Measurements from ENCODE around the gene HMX1. TPM values are rescaled to one million over a fixed set of nuclear protein-coding genes. Genes with fewer than 3 reads are reported as not detected.
A peak's percentile ranks its signal among the peaks of the same experiment; 100 is the strongest.

Gene HMX1
- total and polyA plus RNA-seq, 12 donors, result 0.15 TPM; not detected in 11

DNA sequence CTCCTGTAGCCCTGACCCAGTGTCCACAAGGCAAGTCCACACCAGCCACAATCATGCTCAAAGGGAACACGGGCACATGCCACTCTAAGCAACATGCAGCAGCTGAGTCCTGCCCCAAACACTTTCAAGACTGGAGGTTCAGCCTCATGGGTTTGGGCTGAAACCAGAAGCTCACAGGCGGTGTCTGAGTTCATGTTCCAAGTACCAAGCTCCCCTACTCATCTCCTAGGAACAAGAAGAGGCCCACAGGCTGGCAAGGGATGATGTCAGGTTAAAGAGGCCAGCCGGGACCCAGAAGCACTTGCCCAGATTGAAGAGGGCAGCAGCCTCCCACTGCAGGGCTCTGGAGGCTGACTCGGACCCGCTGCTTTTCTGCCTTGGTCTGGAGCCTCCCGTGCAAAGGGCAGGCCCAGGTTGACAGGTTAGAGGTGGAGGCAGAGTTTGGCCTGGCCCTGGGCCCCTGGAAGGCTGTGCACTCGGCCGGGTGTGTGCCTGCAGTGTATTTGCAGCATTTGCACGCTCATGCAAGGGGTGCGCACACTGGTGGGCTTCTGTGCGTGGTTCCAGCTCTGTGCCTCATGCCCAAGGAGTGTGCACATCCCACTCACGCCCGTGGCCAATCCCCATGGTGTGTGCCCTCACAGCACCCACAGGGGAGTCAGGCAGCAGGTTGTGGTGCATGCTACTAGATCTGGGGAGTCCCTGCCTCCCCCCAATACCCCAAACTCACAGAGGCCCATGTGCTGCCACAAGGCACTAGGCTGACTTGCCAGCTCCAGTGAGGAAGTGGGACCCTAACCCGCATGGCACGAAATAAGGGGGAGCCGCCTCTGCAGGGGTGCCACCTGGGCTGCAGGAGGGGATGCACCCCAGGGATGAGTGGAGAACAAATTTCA, 2.4 kb downstream of the HMX1 start:
- Histone ChIP-seq H3K27ac (no peak overlapping the region), H3K9me3 (no peaks in the 10 kb centered on the region), H3K4me3 (no peak overlapping the region), H3K4me1 (peaks cover 0 to 18% (median 4%) of the 10 kb centered on the region in 9 donors), H3K27me3 (peaks cover 29 to 98% (median 93%) of the 10 kb centered on the region in 7 donors), H3K36me3 (no peaks in the 10 kb centered on the region)
- intact Hi-C loops (cut with DNase I), result no loop called here
- 16 to 17% methylated on average over 16 of the region's 16 CpGs for WGBS, 2 donors
- no peak for ATAC-seq
- DNase-seq, result no peak
- TF ChIP-seq, protein P1, sequence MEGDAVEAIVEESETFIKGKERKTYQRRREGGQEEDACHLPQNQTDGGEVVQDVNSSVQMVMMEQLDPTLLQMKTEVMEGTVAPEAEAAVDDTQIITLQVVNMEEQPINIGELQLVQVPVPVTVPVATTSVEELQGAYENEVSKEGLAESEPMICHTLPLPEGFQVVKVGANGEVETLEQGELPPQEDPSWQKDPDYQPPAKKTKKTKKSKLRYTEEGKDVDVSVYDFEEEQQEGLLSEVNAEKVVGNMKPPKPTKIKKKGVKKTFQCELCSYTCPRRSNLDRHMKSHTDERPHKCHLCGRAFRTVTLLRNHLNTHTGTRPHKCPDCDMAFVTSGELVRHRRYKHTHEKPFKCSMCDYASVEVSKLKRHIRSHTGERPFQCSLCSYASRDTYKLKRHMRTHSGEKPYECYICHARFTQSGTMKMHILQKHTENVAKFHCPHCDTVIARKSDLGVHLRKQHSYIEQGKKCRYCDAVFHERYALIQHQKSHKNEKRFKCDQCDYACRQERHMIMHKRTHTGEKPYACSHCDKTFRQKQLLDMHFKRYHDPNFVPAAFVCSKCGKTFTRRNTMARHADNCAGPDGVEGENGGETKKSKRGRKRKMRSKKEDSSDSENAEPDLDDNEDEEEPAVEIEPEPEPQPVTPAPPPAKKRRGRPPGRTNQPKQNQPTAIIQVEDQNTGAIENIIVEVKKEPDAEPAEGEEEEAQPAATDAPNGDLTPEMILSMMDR (IDR thresholded peaks at IDR 0.05), result no peak

DNA sequence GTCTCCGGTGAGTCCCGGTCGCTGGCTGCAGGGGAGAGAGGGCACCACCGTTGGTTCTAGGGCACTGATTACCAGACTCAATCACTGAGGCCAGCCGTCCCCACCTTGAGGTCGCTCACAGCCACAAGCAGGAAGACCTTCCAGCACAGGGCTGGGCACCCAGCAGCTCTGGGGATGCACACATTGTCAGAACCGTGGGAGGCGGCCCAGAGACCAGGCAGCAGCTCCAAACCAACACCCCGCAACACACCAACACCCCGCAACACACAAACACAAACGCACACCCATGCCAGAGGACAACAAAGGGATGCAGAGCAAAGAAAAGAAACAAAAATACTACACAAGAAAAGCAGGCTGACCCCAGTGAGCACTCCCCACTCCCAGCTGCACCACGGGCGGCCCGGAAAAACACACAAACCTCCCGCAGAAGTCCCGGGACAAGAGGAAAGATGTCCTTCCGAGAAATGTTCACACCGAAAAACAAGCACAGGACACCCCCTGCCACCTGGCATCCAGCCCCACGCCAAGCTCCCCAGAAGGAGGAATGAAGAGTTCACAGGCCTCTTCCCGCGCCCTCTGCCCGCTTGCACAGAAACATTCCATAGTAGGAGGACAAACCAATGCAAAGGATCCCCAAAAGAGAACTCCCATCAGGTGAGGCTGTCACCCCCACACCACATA, 3.2 kb downstream of the HMX1 start:
- no peaks in the 10 kb centered on the region for H3K36me3 ChIP-seq
- H3K9me3 ChIP-seq, result no peaks in the 10 kb centered on the region
- no peak for ATAC-seq
- no peak overlapping the region for H3K4me3 ChIP-seq
- H3K4me1 ChIP-seq, result peaks cover 0 to 18% (median 4%) of the 10 kb centered on the region in 9 donors
- no peak for DNase-seq
- peaks cover 31 to 98% (median 93%) of the 10 kb centered on the region in 7 donors for H3K27me3 ChIP-seq
- intact Hi-C loops (cut with DNase I), result no loop called here
- TF ChIP-seq, protein P1 (IDR thresholded peaks at IDR 0.05), result no peak
- no peak overlapping the region for H3K27ac ChIP-seq
- 6 to 7% methylated on average over 22 of the region's 22 CpGs for WGBS, 2 donors

DNA sequence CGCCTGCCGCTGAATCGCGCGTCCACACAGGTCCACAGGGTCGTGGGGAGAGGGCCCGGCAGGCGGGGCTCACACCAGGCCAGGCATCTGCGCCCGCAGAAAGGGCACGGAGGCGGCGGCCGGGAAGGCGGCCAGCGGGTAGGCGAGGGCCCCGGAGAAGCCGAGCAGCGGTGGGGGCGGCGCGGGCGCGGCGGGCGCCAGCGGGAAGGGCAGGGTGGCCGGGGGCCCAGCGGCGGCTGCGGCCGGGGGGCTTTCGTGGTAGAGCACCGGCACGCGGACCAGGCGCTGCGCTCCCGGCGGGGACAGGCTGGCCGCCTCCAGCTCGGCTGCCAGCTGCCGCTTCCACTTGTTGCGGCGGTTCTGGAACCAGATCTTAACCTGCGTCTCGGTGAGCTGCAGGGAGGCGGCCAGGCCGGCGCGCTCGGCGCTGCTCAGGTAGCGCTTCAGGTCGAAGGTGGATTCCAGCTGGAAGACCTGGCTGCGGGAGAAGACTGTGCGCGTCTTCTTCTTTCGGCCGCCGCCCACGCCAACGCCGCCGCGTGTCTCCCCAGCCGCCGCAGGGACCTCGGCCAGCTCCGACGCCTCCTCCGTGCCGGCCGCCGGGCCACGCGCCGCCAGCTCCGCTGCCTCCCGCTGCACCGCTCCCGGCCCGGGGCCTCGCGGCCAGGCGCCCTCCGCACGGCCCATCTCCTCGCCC, 3.9 kb downstream of the HMX1 start:
- peaks cover 36 to 98% (median 93%) of the 10 kb centered on the region in 7 donors for H3K27me3 ChIP-seq
- H3K36me3 ChIP-seq, result no peaks in the 10 kb centered on the region
- H3K27ac ChIP-seq, result no peak overlapping the region
- 1% methylated on average over 76 to 90 of the region's 90 CpGs for WGBS, 2 donors
- H3K9me3 ChIP-seq, result no peaks in the 10 kb centered on the region
- H3K4me1 ChIP-seq, result peaks cover 0 to 17% (median 4%) of the 10 kb centered on the region in 9 donors
- peak overlapping the region in 3 of 10 donors; percentile 7 to 19 (median 15) for H3K4me3 ChIP-seq
- DNase-seq, result no peak
- intact Hi-C loops (cut with DNase I), result no loop called here
- no peak for ATAC-seq
- TF ChIP-seq, protein P1 (IDR thresholded peaks at IDR 0.05), result no peak

Data from heart right ventricle (tissue), 16 donors.